Measurements from ENCODE around the gene KCNIP4. TPM values are rescaled to one million over a fixed set of nuclear protein-coding genes. Genes with fewer than 3 reads are reported as not detected.

KCNIP4 gene
- total and polyA plus RNA-seq, 2 experiments from 2014 or later = 0.14 to 0.63 TPM

DNA sequence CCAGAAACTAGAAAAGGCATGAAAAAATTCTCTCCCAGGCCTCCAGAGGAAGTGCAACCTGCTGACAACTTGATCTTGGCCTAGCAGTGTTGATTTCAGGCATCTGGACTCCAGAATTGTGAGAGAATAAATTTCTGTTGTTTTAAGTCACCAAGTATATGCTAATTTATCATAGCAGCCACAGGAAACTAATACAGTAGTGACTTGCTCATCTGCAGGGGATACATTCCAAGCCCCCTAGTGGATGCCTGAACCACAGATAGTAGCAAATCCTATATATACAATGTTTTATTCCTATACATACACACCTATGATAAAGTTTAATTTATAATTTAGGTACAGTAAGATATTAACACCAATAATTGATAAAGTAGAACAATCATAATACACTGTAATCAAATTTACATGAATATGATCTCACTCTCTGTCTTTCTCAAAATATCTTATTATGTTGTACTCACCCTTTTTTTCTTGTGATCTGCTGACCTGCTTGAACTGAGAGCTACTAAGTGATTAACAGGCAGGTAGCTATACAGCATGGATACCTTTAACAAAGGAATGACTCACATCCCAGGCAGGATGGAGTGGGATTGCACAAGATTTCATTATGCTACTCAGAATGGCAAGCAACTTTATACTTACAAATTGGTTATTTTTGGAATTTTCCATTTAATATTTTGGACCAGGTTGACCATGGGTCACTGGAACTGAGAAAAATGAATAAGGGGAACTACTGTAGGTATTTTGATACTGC, 501.1 kb downstream of the KCNIP4 start:
- no peaks in the 10 kb centered on the region for H3K27me3 ChIP-seq (ENCODE audit: insufficient read depth)
- no peaks in the 10 kb centered on the region for H3K79me2 ChIP-seq (replicated peaks; ENCODE audit: insufficient read depth)
- H3K27ac ChIP-seq (ENCODE audit: low read depth) = no peak overlapping the region
- ATAC-seq (peak; percentile 40; the same call in 1 of the 3 replicates), DNase-seq (ENCODE audit: low spot score) (peak; percentile 36)
- H3F3A ChIP-seq (replicated peaks; ENCODE audit: low read depth) = no peaks in the 10 kb centered on the region
- H3K27ac Mint-ChIP-seq = no peak overlapping the region
- H4K20me1 ChIP-seq (replicated peaks; ENCODE audit: insufficient read depth) = no peaks in the 10 kb centered on the region
- H3K4me1 Mint-ChIP-seq = no peaks in the 10 kb centered on the region
- H3K4me3 Mint-ChIP-seq = no peak overlapping the region
- no peak for TF ChIP-seq EZH2 (IDR thresholded peaks at IDR 0.05; ENCODE audit: low read depth, unreplicated experiment)
- TF ChIP-seq, protein P1, sequence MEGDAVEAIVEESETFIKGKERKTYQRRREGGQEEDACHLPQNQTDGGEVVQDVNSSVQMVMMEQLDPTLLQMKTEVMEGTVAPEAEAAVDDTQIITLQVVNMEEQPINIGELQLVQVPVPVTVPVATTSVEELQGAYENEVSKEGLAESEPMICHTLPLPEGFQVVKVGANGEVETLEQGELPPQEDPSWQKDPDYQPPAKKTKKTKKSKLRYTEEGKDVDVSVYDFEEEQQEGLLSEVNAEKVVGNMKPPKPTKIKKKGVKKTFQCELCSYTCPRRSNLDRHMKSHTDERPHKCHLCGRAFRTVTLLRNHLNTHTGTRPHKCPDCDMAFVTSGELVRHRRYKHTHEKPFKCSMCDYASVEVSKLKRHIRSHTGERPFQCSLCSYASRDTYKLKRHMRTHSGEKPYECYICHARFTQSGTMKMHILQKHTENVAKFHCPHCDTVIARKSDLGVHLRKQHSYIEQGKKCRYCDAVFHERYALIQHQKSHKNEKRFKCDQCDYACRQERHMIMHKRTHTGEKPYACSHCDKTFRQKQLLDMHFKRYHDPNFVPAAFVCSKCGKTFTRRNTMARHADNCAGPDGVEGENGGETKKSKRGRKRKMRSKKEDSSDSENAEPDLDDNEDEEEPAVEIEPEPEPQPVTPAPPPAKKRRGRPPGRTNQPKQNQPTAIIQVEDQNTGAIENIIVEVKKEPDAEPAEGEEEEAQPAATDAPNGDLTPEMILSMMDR (conservative IDR thresholded peaks at IDR 0.05; ENCODE audit: low read depth in 2 of 2) = peak; percentile 40 to 66
- H3K4me1 ChIP-seq (ENCODE audit: insufficient read depth) = no peaks in the 10 kb centered on the region
- H2AFZ ChIP-seq = no peak overlapping the region
- peaks cover 4% of the 10 kb centered on the region; the same call in 2 of the 3 replicates for H3K9me3 Mint-ChIP-seq
- no peaks in the 10 kb centered on the region for H3K36me3 Mint-ChIP-seq (ENCODE audit: low read depth)
- no peak overlapping the region for H3K4me2 ChIP-seq
- no peak overlapping the region for H3K4me3 ChIP-seq
- H3K36me3 ChIP-seq (ENCODE audit: insufficient read depth) = no peaks in the 10 kb centered on the region
- no peaks in the 10 kb centered on the region for H3K9me2 ChIP-seq (ENCODE audit: insufficient read depth)
- no peaks in the 10 kb centered on the region for H3K27me3 Mint-ChIP-seq (ENCODE audit: insufficient read depth, low read depth, poor library complexity)

DNA sequence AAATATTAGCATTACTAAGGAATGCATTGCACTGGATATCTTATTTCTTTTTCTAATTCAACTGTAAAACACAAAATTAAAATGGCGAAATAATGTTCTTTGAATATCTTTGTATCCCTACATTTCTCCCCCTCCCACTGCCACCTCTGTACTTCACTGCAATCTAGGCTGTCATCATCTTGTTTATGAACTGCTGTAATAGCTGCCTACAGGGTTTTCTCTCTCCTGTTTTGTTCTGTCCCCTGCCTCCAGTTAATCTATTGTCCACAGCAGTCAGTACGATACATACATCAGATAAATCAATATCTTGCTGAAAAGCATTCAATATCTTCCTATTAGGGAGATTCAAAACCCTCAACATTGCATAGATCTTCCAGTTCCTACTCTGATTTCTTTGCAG, 528.4 kb downstream of the KCNIP4 start:
- no peak for DNase-seq (ENCODE audit: low spot score)
- no peaks in the 10 kb centered on the region for H3K27me3 ChIP-seq (ENCODE audit: insufficient read depth)
- peaks cover 2% of the 10 kb centered on the region for H3K27me3 Mint-ChIP-seq (ENCODE audit: insufficient read depth, low read depth, poor library complexity)
- H3F3A ChIP-seq (replicated peaks; ENCODE audit: low read depth) = no peaks in the 10 kb centered on the region
- H3K4me1 Mint-ChIP-seq = no peaks in the 10 kb centered on the region
- no peaks in the 10 kb centered on the region for H3K36me3 ChIP-seq (ENCODE audit: insufficient read depth)
- no peak overlapping the region for H3K4me2 ChIP-seq
- no peaks in the 10 kb centered on the region for H3K4me1 ChIP-seq (ENCODE audit: insufficient read depth)
- H3K79me2 ChIP-seq (replicated peaks; ENCODE audit: insufficient read depth) = no peaks in the 10 kb centered on the region
- no peak overlapping the region for H2AFZ ChIP-seq
- no peak overlapping the region for H3K4me3 ChIP-seq
- no peaks in the 10 kb centered on the region for H3K9me3 Mint-ChIP-seq
- H3K4me3 Mint-ChIP-seq = no peak overlapping the region
- no peak for ATAC-seq
- no peak overlapping the region for H3K27ac ChIP-seq (ENCODE audit: low read depth)
- H4K20me1 ChIP-seq (replicated peaks; ENCODE audit: insufficient read depth) = no peaks in the 10 kb centered on the region
- H3K36me3 Mint-ChIP-seq (ENCODE audit: low read depth) = no peaks in the 10 kb centered on the region
- H3K9me2 ChIP-seq (ENCODE audit: insufficient read depth) = no peaks in the 10 kb centered on the region; the same call in 1 of the 2 replicates
- H3K27ac Mint-ChIP-seq = no peak overlapping the region
- TF ChIP-seq JUNB (IDR thresholded peaks at IDR 0.05; ENCODE audit: unreplicated experiment) = no peak
- TF ChIP-seq ZNF114 (CRISPR knock-in tag; IDR thresholded peaks at IDR 0.05) = no peak
- TF ChIP-seq EZH2phosphoT487 (IDR thresholded peaks at IDR 0.05; ENCODE audit: unreplicated experiment) = no peak
- TF ChIP-seq EZH2 (IDR thresholded peaks at IDR 0.05; ENCODE audit: low read depth, unreplicated experiment) = no peak
- TF ChIP-seq, protein P1 (conservative IDR thresholded peaks at IDR 0.05; ENCODE audit: low read depth in 2 of 2) = no peak
- no peak for TF ChIP-seq ZNF331 (CRISPR knock-in tag; IDR thresholded peaks at IDR 0.05; ENCODE audit: low read depth)
- TF ChIP-seq CREB1 (CRISPR knock-in tag; IDR thresholded peaks at IDR 0.05; ENCODE audit: low read depth) = no peak
- TF ChIP-seq, protein P2, sequence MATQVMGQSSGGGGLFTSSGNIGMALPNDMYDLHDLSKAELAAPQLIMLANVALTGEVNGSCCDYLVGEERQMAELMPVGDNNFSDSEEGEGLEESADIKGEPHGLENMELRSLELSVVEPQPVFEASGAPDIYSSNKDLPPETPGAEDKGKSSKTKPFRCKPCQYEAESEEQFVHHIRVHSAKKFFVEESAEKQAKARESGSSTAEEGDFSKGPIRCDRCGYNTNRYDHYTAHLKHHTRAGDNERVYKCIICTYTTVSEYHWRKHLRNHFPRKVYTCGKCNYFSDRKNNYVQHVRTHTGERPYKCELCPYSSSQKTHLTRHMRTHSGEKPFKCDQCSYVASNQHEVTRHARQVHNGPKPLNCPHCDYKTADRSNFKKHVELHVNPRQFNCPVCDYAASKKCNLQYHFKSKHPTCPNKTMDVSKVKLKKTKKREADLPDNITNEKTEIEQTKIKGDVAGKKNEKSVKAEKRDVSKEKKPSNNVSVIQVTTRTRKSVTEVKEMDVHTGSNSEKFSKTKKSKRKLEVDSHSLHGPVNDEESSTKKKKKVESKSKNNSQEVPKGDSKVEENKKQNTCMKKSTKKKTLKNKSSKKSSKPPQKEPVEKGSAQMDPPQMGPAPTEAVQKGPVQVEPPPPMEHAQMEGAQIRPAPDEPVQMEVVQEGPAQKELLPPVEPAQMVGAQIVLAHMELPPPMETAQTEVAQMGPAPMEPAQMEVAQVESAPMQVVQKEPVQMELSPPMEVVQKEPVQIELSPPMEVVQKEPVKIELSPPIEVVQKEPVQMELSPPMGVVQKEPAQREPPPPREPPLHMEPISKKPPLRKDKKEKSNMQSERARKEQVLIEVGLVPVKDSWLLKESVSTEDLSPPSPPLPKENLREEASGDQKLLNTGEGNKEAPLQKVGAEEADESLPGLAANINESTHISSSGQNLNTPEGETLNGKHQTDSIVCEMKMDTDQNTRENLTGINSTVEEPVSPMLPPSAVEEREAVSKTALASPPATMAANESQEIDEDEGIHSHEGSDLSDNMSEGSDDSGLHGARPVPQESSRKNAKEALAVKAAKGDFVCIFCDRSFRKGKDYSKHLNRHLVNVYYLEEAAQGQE (IDR thresholded peaks at IDR 0.05; ENCODE audit: unreplicated experiment) = no peak
- no peak for TF ChIP-seq NANOG (IDR thresholded peaks at IDR 0.05; ENCODE audit: borderline replicate concordance)
- TF ChIP-seq POLR2AphosphoS5 (IDR thresholded peaks at IDR 0.05; ENCODE audit: low read depth) = no peak
